SK-N-SH (cell line): Measurements from ENCODE around the gene KIF12. TPM values are rescaled to one million over a fixed set of nuclear protein-coding genes. Genes with fewer than 3 reads are reported as not detected.

Experiments
- CTCF ChIA-PET: fragments of 300-600, 350-600 bp; formaldehyde crosslinking; extraction: SDS; loops from one replicate; lab custom pipeline; 2021; lab: Yijun Ruan, JAX
- POLR2A ChIA-PET: fragments of 350-600 bp; sonication (Branson Sonifier 250); formaldehyde crosslinking; extraction: SDS; loops from one replicate; lab custom pipeline; 2020; ENCODE audit warnings: antibody characterized with exemption, inconsistent platforms; lab: Yijun Ruan, JAX
- DNase-seq: peaks from one replicate; pipeline ENCODE4 v3.0.0; 2012
- H2AFZ ChIP-seq: fragments of 200-600 bp; sonication (generic); 2 replicates; pipeline ENCODE4 v1.8.1; 2016; ENCODE audit warnings: antibody characterized with exemption, mild to moderate bottlenecking, low read depth
- H3F3A ChIP-seq: fragments of 200-600 bp; sonication (generic); replicated peaks from 2 replicates; pipeline ENCODE3; 2016; ENCODE audit warnings: antibody characterized with exemption, mild to moderate bottlenecking; ENCODE audit not compliant: insufficient read depth
- H3K27ac ChIP-seq, 2 experiments: fragments of 200-500 bp in 1 of 2; fragments of 200-600 bp in 1 of 2; sonication (Bioruptor generic) in 1 of 2; sonication (generic), shearing (Covaris generic) in 1 of 2; 2 replicates each; pipeline versions ENCODE4 v1.5.1 to v1.6.1; 2014 to 2016; ENCODE audit warnings: low read depth in 2 of 2, inconsistent platforms in 1 of 2, low read length in 1 of 2, mild to moderate bottlenecking in 1 of 2, mixed read lengths in 1 of 2
- H3K27me3 ChIP-seq: fragments of 200-600 bp; sonication (generic), shearing (Covaris generic); 2 replicates; pipeline ENCODE4 v1.6.1; 2016; ENCODE audit warnings: mixed run types; ENCODE audit not compliant: insufficient read depth
- H3K36me3 ChIP-seq, 2 experiments: fragments of 200-500 bp in 1 of 2; fragments of 200-600 bp in 1 of 2; sonication (Bioruptor generic) in 1 of 2; sonication (generic) in 1 of 2; replicated peaks in 1 of 2; 2 replicates each; pipeline versions ENCODE3 to v1.5.1; 2014 to 2016; ENCODE audit warnings: low read length in 1 of 2, mild to moderate bottlenecking in 1 of 2; ENCODE audit not compliant: insufficient read depth in 2 of 2, control insufficient read depth in 1 of 2
- H3K4me1 ChIP-seq, 2 experiments: fragments of 200-500 bp in 1 of 2; fragments of 200-600 bp in 1 of 2; sonication (Bioruptor generic) in 1 of 2; sonication (generic), shearing (Covaris generic) in 1 of 2; 2 replicates each; pipeline versions ENCODE4 v1.5.1 to v1.6.1; 2014 to 2016; ENCODE audit warnings: low read depth in 1 of 2, low read length in 1 of 2, mixed run types in 1 of 2; ENCODE audit not compliant: insufficient read depth in 2 of 2, control insufficient read depth in 1 of 2
- H3K4me2 ChIP-seq: fragments of 200-600 bp; sonication (generic), shearing (Covaris generic); 2 replicates; pipeline ENCODE4 v1.6.1; 2017; ENCODE audit warnings: mixed run types
- H3K4me3 ChIP-seq, 2 experiments: fragments of 200-500 bp in 1 of 2; fragments of 200-600 bp in 1 of 2; sonication (Bioruptor generic) in 1 of 2; sonication (generic), shearing (Covaris generic) in 1 of 2; 2 replicates each; pipeline versions ENCODE4 v1.5.1 to v1.8.1; 2014 to 2016; ENCODE audit warnings: low read depth in 2 of 2, inconsistent platforms in 1 of 2, low read length in 1 of 2, mild to moderate bottlenecking in 1 of 2, mixed read lengths in 1 of 2, moderate library complexity in 1 of 2
- H3K79me2 ChIP-seq: fragments of 200-600 bp; sonication (generic); 2 replicates; pipeline ENCODE4 v1.8.1; 2017; ENCODE audit warnings: mild to moderate bottlenecking; ENCODE audit not compliant: insufficient read depth
- H3K9ac ChIP-seq: fragments of 200-600 bp; sonication (generic); 2 replicates; pipeline ENCODE4 v1.6.1; 2017; ENCODE audit warnings: mixed run types
- H3K9me2 ChIP-seq: fragments of 200-600 bp; sonication (generic); 2 replicates; pipeline ENCODE4 v1.6.1; 2017; ENCODE audit warnings: mixed run types
- H3K9me3 ChIP-seq: fragments of 200-600 bp; sonication (generic); 2 replicates; pipeline ENCODE4 v1.6.1; 2017; ENCODE audit warnings: mixed run types, mild to moderate bottlenecking, moderate library complexity
- H4K20me1 ChIP-seq: fragments of 200-600 bp; sonication (generic); 2 replicates; pipeline ENCODE4 v1.6.1; 2017; ENCODE audit warnings: mild to moderate bottlenecking, mixed run types; ENCODE audit not compliant: insufficient read depth
- CHD2 ChIP-seq: fragments of 150-350 bp; IDR thresholded peaks from 2 replicates; pipeline ENCODE4 v1.6.1; 2018; ENCODE audit warnings: low read length; ENCODE audit not compliant: partially characterized antibody
- CTCF ChIP-seq: fragments of 200-600 bp; sonication (generic); IDR thresholded peaks from 2 replicates; pipeline ENCODE4 v1.6.1; 2017; ENCODE audit warnings: antibody characterized with exemption, mild to moderate bottlenecking, moderate library complexity
- EP300 ChIP-seq, 2 experiments: IDR thresholded peaks; 2 replicates each; pipeline versions ENCODE4 v1.4.0 to v1.6.1; 2012; ENCODE audit warnings: borderline replicate concordance in 1 of 2, low read depth in 1 of 2, low read length in 1 of 2
- EZH2phosphoT487 ChIP-seq: fragments of 200-600 bp; sonication (generic); IDR thresholded peaks from 2 replicates; pipeline ENCODE4 v1.6.1; 2017; ENCODE audit warnings: low read depth, mixed run types, mild to moderate bottlenecking, antibody characterized with exemption, moderate library complexity, borderline replicate concordance
- IRF3 ChIP-seq: fragments of 150-350 bp; IDR thresholded peaks from 2 replicates; pipeline ENCODE4 v1.6.1; 2016; ENCODE audit warnings: mild to moderate bottlenecking, low read depth, low read length
- JUND ChIP-seq: IDR thresholded peaks from 2 replicates; pipeline ENCODE4 v1.4.0; 2012
- MXI1 ChIP-seq: IDR thresholded peaks from 2 replicates; pipeline ENCODE4 v1.6.1; 2012; ENCODE audit warnings: mild to moderate bottlenecking, low read depth, low read length, improper control_type of control experiment
- PBX3 ChIP-seq: IDR thresholded peaks from 2 replicates; pipeline ENCODE4; 2012
- POLR2AphosphoS5 ChIP-seq: IDR thresholded peaks from 2 replicates; pipeline ENCODE4 v1.6.1; 2012; ENCODE audit warnings: low read depth, low read length
- RAD21 ChIP-seq: IDR thresholded peaks from 2 replicates; pipeline ENCODE4 v1.6.1; 2012; ENCODE audit warnings: mild to moderate bottlenecking, low read length
- RCOR1 ChIP-seq: fragments of 150-350 bp; IDR thresholded peaks from 2 replicates; pipeline ENCODE4 v1.6.1; 2017; ENCODE audit warnings: antibody characterized with exemption, low read length
- SIN3A ChIP-seq: IDR thresholded peaks from 2 replicates; pipeline ENCODE4 v1.6.1; 2012; ENCODE audit warnings: low read depth, mild to moderate bottlenecking, low read length, moderate library complexity, borderline replicate concordance
- SMC3 ChIP-seq: IDR thresholded peaks from 2 replicates; pipeline ENCODE4 v1.6.1; 2012; ENCODE audit warnings: low read depth, low read length, improper control_type of control experiment
- TAF1 ChIP-seq: IDR thresholded peaks from 2 replicates; pipeline ENCODE4 v1.6.1; 2012; ENCODE audit warnings: low read depth, mild to moderate bottlenecking, low read length, moderate library complexity, borderline replicate concordance
- USF2 ChIP-seq: fragments of 150-350 bp; IDR thresholded peaks from 2 replicates; pipeline ENCODE4 v1.6.1; 2017; ENCODE audit warnings: antibody characterized with exemption, low read length, low read depth, borderline replicate concordance
- YY1 ChIP-seq: IDR thresholded peaks from 2 replicates; pipeline ENCODE4 v1.4.0; 2012; ENCODE audit warnings: low read depth, mild to moderate bottlenecking
- WGBS: methylation state at CpG from one replicate; pipeline ENCODE4 v1.1.6; 2017; ENCODE audit warnings: low lambda C conversion rate; 5-methylcytosine and 5-hydroxymethylcytosine counted together
- polyA plus RNA-seq, 3 experiments: library from polyadenylated mRNA; depleted of rRNA; stranded (reverse); fragments of >200 nt; gene quantifications; 2 replicates each; pipeline ENCODE4 v1.2.3, GENCODE V29; 2012
- TF ChIP-seq, protein P1 (sequence below): IDR thresholded peaks from 2 replicates; pipeline ENCODE4 v1.6.1; 2012; ENCODE audit warnings: mild to moderate bottlenecking, low read depth, low read length, moderate library complexity
- TF ChIP-seq, protein P2 (sequence below): IDR thresholded peaks from 2 replicates; pipeline ENCODE4 v1.4.0; 2012; ENCODE audit warnings: low read depth
- TF ChIP-seq, protein P3 (sequence below): IDR thresholded peaks from 2 replicates; pipeline ENCODE4 v1.4.0; 2012; ENCODE audit warnings: low read depth, borderline replicate concordance

Gene KIF12
- polyA plus RNA-seq, 1 of the 3 experiments (the other 2 are of a cell fraction) = 0.35 TPM

- POLR2A ChIA-PET = no interaction called here
- no peak overlapping the region for H2AFZ ChIP-seq
- H4K20me1 ChIP-seq = no peaks in the 10 kb centered on the region
- no peaks in the 10 kb centered on the region for H3K27me3 ChIP-seq
- no peaks in the 10 kb centered on the region for H3K4me1 ChIP-seq
- no peaks in the 10 kb centered on the region for H3K9me3 ChIP-seq
- H3K79me2 ChIP-seq = no peaks in the 10 kb centered on the region
- no peaks in the 10 kb centered on the region for H3F3A ChIP-seq
- no peak overlapping the region for H3K4me2 ChIP-seq
- no peak overlapping the region for H3K4me3 ChIP-seq
- H3K9me2 ChIP-seq = no peaks in the 10 kb centered on the region
- H3K27ac ChIP-seq = no peak overlapping the region
- no peak overlapping the region for H3K9ac ChIP-seq
- DNase-seq = no peak
- TF ChIP-seq RAD21 (no peak), SIN3A (no peak), USF2 (no peak), SMC3 (no peak), EP300 (IDR thresholded peaks at IDR 0.05; ENCODE audit: borderline replicate concordance in 1 of 2, low read depth in 1 of 2, low read length in 1 of 2) (no peak), TAF1 (no peak), PBX3 (no peak), IRF3 (no peak), EZH2phosphoT487 (no peak), RCOR1 (no peak), POLR2AphosphoS5 (no peak), JUND (no peak), MXI1 (no peak), CHD2 (no peak), YY1 (no peak), CTCF (no peak)
- TF ChIP-seq, protein P1, sequence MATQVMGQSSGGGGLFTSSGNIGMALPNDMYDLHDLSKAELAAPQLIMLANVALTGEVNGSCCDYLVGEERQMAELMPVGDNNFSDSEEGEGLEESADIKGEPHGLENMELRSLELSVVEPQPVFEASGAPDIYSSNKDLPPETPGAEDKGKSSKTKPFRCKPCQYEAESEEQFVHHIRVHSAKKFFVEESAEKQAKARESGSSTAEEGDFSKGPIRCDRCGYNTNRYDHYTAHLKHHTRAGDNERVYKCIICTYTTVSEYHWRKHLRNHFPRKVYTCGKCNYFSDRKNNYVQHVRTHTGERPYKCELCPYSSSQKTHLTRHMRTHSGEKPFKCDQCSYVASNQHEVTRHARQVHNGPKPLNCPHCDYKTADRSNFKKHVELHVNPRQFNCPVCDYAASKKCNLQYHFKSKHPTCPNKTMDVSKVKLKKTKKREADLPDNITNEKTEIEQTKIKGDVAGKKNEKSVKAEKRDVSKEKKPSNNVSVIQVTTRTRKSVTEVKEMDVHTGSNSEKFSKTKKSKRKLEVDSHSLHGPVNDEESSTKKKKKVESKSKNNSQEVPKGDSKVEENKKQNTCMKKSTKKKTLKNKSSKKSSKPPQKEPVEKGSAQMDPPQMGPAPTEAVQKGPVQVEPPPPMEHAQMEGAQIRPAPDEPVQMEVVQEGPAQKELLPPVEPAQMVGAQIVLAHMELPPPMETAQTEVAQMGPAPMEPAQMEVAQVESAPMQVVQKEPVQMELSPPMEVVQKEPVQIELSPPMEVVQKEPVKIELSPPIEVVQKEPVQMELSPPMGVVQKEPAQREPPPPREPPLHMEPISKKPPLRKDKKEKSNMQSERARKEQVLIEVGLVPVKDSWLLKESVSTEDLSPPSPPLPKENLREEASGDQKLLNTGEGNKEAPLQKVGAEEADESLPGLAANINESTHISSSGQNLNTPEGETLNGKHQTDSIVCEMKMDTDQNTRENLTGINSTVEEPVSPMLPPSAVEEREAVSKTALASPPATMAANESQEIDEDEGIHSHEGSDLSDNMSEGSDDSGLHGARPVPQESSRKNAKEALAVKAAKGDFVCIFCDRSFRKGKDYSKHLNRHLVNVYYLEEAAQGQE = no peak
- TF ChIP-seq, protein P2, sequence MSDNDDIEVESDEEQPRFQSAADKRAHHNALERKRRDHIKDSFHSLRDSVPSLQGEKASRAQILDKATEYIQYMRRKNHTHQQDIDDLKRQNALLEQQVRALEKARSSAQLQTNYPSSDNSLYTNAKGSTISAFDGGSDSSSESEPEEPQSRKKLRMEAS = no peak
- TF ChIP-seq, protein P3, sequence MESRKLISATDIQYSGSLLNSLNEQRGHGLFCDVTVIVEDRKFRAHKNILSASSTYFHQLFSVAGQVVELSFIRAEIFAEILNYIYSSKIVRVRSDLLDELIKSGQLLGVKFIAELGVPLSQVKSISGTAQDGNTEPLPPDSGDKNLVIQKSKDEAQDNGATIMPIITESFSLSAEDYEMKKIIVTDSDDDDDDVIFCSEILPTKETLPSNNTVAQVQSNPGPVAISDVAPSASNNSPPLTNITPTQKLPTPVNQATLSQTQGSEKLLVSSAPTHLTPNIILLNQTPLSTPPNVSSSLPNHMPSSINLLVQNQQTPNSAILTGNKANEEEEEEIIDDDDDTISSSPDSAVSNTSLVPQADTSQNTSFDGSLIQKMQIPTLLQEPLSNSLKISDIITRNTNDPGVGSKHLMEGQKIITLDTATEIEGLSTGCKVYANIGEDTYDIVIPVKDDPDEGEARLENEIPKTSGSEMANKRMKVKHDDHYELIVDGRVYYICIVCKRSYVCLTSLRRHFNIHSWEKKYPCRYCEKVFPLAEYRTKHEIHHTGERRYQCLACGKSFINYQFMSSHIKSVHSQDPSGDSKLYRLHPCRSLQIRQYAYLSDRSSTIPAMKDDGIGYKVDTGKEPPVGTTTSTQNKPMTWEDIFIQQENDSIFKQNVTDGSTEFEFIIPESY = no peak
- TF ChIP-seq, all 33 proteins: peak for 0
- CTCF ChIA-PET = interaction anchor here (1.0 kb wide), 1 partner anchor 393 kb away, joined by 3 read pairs; no protein-coding TSS in a partner anchor
- peaks cover 14 to 47% of the 10 kb centered on the region in 2 experiments for H3K36me3 ChIP-seq
- 73% methylated on average over 5 of the region's 7 CpGs for WGBS
These were observed 47.4 kb downstream of the KIF12 start for GRCh38 chr9:114051706-114052105.
